Neural crest cell (in vitro differentiated cells): ENCODE measurements around the gene KAT6B. TPM values are rescaled to one million over a fixed set of nuclear protein-coding genes. Genes with fewer than 3 reads are reported as not detected.

Source experiments
- DNase-seq: peaks from one replicate; pipeline ENCODE4 v3.0.0; 2021; ENCODE audit warnings: low read depth, mixed read lengths, low spot score
- H3K27ac Mint-ChIP-seq: one replicate; pipeline ENCODE4 v1.8.0; 2021; ENCODE audit warnings: mild to moderate bottlenecking, mixed read lengths; ENCODE audit not compliant: unreplicated experiment
- H3K27me3 Mint-ChIP-seq: 2 replicates; pipeline ENCODE4 v1.8.0; 2021; ENCODE audit warnings: low read depth, mild to moderate bottlenecking, mixed read lengths
- H3K36me3 Mint-ChIP-seq: 2 replicates; pipeline ENCODE4 v1.8.0; 2021; ENCODE audit warnings: low read depth, mild to moderate bottlenecking, mixed read lengths
- H3K4me1 Mint-ChIP-seq: 2 replicates; pipeline ENCODE4 v1.8.0; 2021; ENCODE audit warnings: mixed read lengths
- H3K4me3 Mint-ChIP-seq: one replicate; pipeline ENCODE4 v1.8.0; 2021; ENCODE audit warnings: mild to moderate bottlenecking, mixed read lengths
- H3K9me3 Mint-ChIP-seq: 2 replicates; pipeline ENCODE4 v1.8.0; 2021; ENCODE audit warnings: mixed read lengths
- total RNA-seq: library from RNA; stranded (reverse); gene quantifications from 2 replicates; pipeline ENCODE4 v1.2.1, GENCODE V29; 2021
- TF ChIP-seq, protein P1 (sequence below): fragments of 200-600 bp; sonication (generic); conservative IDR thresholded peaks from 2 replicates; pipeline ENCODE4 v1.5.0; 2021; ENCODE audit warnings: antibody characterized with exemption, mild to moderate bottlenecking

Gene KAT6B
- total RNA-seq, 1 donor from 2014 or later: 34.2 TPM

DNA sequence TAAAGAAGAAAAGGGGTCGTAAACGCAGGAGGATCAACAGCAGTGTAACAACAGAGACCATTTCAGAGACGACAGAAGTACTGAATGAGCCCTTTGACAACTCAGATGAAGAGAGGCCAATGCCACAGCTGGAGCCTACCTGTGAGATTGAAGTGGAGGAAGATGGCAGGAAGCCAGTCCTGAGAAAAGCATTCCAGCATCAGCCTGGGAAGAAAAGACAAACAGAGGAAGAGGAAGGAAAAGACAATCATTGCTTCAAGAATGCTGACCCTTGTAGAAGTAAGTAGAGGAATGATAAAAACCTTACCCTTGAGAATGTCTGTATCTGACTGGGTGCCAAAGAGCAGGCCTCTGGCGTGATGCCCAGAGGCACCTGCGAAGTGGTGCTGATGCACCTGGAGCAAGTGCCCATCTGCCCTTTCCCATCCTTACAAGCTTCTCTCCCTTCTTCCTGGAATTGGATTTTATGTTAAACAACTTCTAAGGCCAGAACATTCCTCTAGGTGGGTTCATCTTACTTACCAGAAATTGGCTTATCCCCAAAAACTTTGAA, 198.6 kb downstream of the KAT6B start:
- H3K36me3 Mint-ChIP-seq: peaks cover 22% of the 10 kb centered on the region
- no peaks in the 10 kb centered on the region for H3K27me3 Mint-ChIP-seq
- peaks cover 33% of the 10 kb centered on the region for H3K4me1 Mint-ChIP-seq
- TF ChIP-seq, protein P1, sequence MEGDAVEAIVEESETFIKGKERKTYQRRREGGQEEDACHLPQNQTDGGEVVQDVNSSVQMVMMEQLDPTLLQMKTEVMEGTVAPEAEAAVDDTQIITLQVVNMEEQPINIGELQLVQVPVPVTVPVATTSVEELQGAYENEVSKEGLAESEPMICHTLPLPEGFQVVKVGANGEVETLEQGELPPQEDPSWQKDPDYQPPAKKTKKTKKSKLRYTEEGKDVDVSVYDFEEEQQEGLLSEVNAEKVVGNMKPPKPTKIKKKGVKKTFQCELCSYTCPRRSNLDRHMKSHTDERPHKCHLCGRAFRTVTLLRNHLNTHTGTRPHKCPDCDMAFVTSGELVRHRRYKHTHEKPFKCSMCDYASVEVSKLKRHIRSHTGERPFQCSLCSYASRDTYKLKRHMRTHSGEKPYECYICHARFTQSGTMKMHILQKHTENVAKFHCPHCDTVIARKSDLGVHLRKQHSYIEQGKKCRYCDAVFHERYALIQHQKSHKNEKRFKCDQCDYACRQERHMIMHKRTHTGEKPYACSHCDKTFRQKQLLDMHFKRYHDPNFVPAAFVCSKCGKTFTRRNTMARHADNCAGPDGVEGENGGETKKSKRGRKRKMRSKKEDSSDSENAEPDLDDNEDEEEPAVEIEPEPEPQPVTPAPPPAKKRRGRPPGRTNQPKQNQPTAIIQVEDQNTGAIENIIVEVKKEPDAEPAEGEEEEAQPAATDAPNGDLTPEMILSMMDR: no peak
- no peaks in the 10 kb centered on the region for H3K9me3 Mint-ChIP-seq
- H3K4me3 Mint-ChIP-seq: no peak overlapping the region
- DNase-seq: no peak
- peak overlapping the region; percentile 7 for H3K27ac Mint-ChIP-seq

DNA sequence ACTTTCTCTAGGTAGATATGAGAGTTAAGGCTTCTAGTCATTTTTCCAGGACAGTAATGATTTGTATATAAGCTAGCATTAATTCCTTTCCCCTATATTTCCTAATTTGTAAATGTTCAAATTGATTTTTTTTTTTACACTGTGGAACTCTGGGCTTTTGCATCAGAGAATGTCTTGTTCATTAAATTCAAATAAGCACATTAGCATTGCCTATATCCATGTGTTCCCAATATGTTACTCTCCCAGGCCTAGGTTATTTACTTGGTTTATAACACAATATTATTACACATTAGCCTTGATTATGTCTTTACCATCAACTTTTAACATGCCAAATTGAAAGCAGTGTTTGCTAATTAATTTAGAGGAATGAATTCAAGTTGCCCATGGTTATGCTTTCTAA, 201.6 kb downstream of the KAT6B start:
- H3K4me3 Mint-ChIP-seq: no peak overlapping the region
- H3K27ac Mint-ChIP-seq: no peak overlapping the region
- peaks cover 15% of the 10 kb centered on the region for H3K4me1 Mint-ChIP-seq
- H3K9me3 Mint-ChIP-seq: no peaks in the 10 kb centered on the region
- no peaks in the 10 kb centered on the region for H3K27me3 Mint-ChIP-seq
- peaks cover 26% of the 10 kb centered on the region for H3K36me3 Mint-ChIP-seq
- no peak for DNase-seq
- TF ChIP-seq, protein P1: no peak

DNA sequence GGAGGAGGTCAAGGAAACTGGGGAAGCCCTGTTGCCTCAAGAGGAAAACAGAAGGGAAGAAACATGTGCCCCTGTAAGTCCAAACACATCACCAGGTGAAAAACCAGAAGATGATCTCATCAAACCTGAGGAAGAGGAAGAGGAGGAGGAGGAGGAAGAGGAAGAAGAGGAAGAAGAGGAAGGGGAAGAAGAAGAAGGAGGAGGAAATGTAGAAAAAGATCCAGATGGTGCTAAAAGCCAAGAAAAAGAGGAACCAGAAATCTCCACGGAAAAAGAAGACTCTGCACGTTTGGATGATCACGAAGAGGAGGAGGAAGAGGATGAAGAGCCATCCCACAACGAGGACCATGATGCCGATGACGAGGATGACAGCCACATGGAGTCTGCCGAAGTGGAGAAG, 202.3 kb downstream of the KAT6B start:
- DNase-seq: no peak
- no peaks in the 10 kb centered on the region for H3K27me3 Mint-ChIP-seq
- H3K4me1 Mint-ChIP-seq: peaks cover 15% of the 10 kb centered on the region
- H3K36me3 Mint-ChIP-seq: peaks cover 27% of the 10 kb centered on the region
- no peak overlapping the region for H3K27ac Mint-ChIP-seq
- H3K4me3 Mint-ChIP-seq: no peak overlapping the region
- TF ChIP-seq, protein P1: no peak
- H3K9me3 Mint-ChIP-seq: no peaks in the 10 kb centered on the region

DNA sequence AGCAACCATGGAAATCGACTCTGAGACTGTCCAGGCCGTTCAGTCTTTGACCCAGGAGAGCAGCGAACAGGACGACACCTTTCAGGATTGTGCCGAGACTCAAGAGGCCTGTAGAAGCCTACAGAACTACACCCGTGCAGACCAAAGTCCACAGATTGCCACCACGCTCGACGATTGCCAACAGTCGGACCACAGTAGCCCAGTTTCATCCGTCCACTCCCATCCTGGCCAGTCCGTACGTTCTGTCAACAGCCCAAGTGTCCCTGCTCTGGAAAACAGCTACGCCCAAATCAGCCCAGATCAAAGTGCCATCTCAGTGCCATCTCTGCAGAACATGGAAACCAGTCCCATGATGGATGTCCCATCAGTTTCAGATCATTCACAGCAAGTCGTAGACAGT, 203.0 kb downstream of the KAT6B start:
- peaks cover 15% of the 10 kb centered on the region for H3K4me1 Mint-ChIP-seq
- H3K27me3 Mint-ChIP-seq: no peaks in the 10 kb centered on the region
- no peak for DNase-seq
- peaks cover 27% of the 10 kb centered on the region for H3K36me3 Mint-ChIP-seq
- H3K9me3 Mint-ChIP-seq: no peaks in the 10 kb centered on the region
- TF ChIP-seq, protein P1: no peak
- no peak overlapping the region for H3K4me3 Mint-ChIP-seq
- H3K27ac Mint-ChIP-seq: no peak overlapping the region

DNA sequence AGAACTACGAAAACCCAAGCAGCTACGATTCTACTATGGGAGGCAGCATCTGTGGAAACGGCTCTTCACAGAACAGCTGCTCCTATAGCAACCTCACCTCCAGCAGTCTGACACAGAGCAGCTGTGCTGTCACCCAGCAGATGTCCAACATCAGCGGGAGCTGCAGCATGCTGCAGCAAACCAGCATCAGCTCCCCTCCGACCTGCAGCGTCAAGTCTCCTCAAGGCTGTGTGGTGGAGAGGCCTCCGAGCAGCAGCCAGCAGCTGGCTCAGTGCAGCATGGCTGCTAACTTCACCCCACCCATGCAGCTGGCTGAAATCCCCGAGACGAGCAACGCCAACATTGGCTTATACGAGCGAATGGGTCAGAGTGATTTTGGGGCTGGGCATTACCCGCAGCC, 203.5 kb downstream of the KAT6B start:
- DNase-seq: no peak
- TF ChIP-seq, protein P1: no peak
- Mint-ChIP-seq H3K27me3 (no peaks in the 10 kb centered on the region), H3K9me3 (no peaks in the 10 kb centered on the region), H3K4me3 (no peak overlapping the region), H3K36me3 (peaks cover 24% of the 10 kb centered on the region), H3K4me1 (peaks cover 12% of the 10 kb centered on the region), H3K27ac (peak overlapping the region; percentile 41)
